Psoas muscle (tissue), 8 donors: Measurements from ENCODE around the gene PPL. TPM values are rescaled to one million over a fixed set of nuclear protein-coding genes. Genes with fewer than 3 reads are reported as not detected.

ENCODE experiments used
- ATAC-seq, 4 donors: fragments of 200-7000 bp; cut with Tn5 transposase; one replicate each; pipeline ENCODE4 v1.9.1; 2020; ENCODE audit warnings: moderate library complexity in 3 of 4, mild to moderate bottlenecking in 2 of 4
- DNase-seq, 2 donors: peaks; one replicate each; pipeline ENCODE4 v3.0.0-alpha.2; 2020
- H3K27ac ChIP-seq: fragments of 200-600 bp; one replicate; pipeline ENCODE4 v1.8.0; 2022
- H3K27me3 ChIP-seq, 3 donors: fragments of 200-600 bp in 1 of 3; one replicate each; pipeline versions ENCODE4 v1.6.1 to v1.8.0; 2013 to 2022; ENCODE audit warnings: low read length in 2 of 3, mild to moderate bottlenecking in 2 of 3, moderate library complexity in 1 of 3; ENCODE audit not compliant: insufficient read depth in 3 of 3
- H3K36me3 ChIP-seq, 2 donors: fragments of 200-600 bp in 1 of 2; one replicate each; pipeline versions ENCODE4 v1.6.1 to v1.8.0; 2013 to 2022; ENCODE audit warnings: low read depth in 1 of 2, mild to moderate bottlenecking in 1 of 2, moderate library complexity in 1 of 2; ENCODE audit not compliant: insufficient read depth in 1 of 2
- H3K4me1 ChIP-seq: fragments of 200-600 bp; one replicate; pipeline ENCODE4 v1.8.0; 2022
- H3K4me3 ChIP-seq: fragments of 200-600 bp; one replicate; pipeline ENCODE4 v1.8.0; 2022; ENCODE audit warnings: mild to moderate bottlenecking
- H3K9me3 ChIP-seq: fragments of 200-600 bp; one replicate; pipeline ENCODE4 v1.8.0; 2022
- WGBS, 3 donors: extraction: QIAGEN DNeasy Blood & Tissue Kit; methylation state at CpG; one replicate each; pipeline versions ENCODE4 v1.1.6 to v1.1.7; 2013; 5-methylcytosine and 5-hydroxymethylcytosine counted together
- intact Hi-C, 2 donors: fragments of 100-400 bp; cut with DNase I; formaldehyde crosslinking; loops; one replicate each; pipeline versions ENCODE4 v1.11.0 to v1.14.2; 2022
- polyA plus RNA-seq, 3 donors: library from polyadenylated mRNA; stranded (reverse); fragments of 200-250 nt; gene quantifications; one replicate each; pipeline ENCODE4 v1.2.3, GENCODE V29; 2013
- total RNA-seq, 4 donors: library from RNA; stranded (reverse); fragmentation: NEBNext Ultra II Directional in 2 of 4; extraction: Animal tissue kit (Norgen Biotek cat#: 25700) in 2 of 4; gene quantifications; one replicate each; pipeline versions ENCODE4 v1.2.1 to v1.2.4, GENCODE V29; 2021 to 2023
- TF ChIP-seq, protein P1 (sequence below): fragments of 200-600 bp; IDR thresholded peaks from one replicate; pipeline ENCODE4 v1.8.0; 2022; ENCODE audit warnings: antibody characterized with exemption
- donor health status: healthy with polysubstance abuse.
- donor health status: DM: no; HTN: no; CAD: no; lungs with moderate emphysema.
- donor health status: Bipolar disorder and iron deficiency.
- donor health status: healthy.
- donor health status: DM: yes; HTN: yes; CAD: no.
- donor health status: DM: no; HTN: no; CAD: no.
- donor health status: DM: no; HTN: no; CAD: no.
- donor health status: DM: yes; HTN: yes; CAD: no.

Gene PPL
- total and polyA plus RNA-seq, 7 donors, result 2.4 to 7.2 (median 4.4) TPM

- no peak overlapping the region for H3K27ac ChIP-seq
- H3K4me3 ChIP-seq, result peak overlapping the region; percentile 66
- 59 to 74% (median 62%) methylated on average over 16 of the region's 16 CpGs for WGBS, 3 donors
These were observed 1.1 kb upstream of the PPL start for GRCh38 chr16:4937782-4938682.

DNA sequence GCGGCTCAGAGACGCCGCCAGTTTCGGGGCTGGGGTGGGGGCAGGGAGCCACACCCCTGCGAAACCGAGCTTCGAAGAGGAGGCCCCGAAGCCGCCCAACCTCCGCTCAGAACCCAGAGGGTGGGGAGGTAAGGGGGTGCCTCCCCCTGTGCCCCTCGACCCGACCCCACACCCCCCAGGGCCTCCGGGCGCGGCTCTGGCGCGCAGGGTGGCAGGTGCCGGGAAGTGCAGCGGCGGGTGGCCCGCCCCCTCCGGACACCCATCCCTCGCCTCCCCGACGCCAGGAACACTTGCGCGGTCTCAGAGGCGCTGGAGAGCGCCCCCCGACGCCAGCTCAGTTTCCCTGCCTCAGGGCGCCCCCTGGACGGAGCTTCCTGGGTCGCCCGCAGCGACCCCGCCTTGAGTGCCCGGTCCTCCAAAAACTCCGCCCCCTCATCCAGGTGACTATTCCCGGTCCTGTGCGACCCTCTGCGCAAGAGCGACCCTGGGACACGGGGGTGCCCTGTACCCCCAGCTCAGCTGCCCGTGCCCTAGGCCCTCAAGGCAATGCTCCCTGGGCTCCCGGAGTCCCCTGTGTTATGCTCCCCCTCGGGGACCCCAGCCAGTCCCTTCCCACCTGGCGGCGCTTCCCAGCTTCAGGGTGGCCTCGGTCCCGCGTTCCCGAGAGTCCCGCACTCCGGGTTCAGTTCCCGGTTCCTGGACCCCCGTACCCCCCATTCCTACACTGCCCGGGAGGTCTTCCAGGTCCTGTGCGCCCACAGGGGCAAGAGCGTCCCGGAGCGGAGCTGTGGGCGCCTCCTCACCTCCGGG lies 562 bp downstream of the PPL start:
- Histone ChIP-seq H3K36me3 (no peaks in the 10 kb centered on the region), H3K9me3 (no peaks in the 10 kb centered on the region), H3K27ac (no peak overlapping the region), H3K4me1 (peaks cover 15% of the 10 kb centered on the region), H3K27me3 (peaks cover 0 to 43% (median 5%) of the 10 kb centered on the region in 3 donors), H3K4me3 (peak overlapping the region; percentile 66)
- WGBS, 3 donors, result 3 to 4% (median 3%) methylated on average over 38 to 64 of the region's 64 CpGs
- ATAC-seq (peak; percentile 40 to 51 (median 44)), DNase-seq (peak; percentile 47 to 71)
- intact Hi-C loops, result no loop called here
- TF ChIP-seq, protein P1, sequence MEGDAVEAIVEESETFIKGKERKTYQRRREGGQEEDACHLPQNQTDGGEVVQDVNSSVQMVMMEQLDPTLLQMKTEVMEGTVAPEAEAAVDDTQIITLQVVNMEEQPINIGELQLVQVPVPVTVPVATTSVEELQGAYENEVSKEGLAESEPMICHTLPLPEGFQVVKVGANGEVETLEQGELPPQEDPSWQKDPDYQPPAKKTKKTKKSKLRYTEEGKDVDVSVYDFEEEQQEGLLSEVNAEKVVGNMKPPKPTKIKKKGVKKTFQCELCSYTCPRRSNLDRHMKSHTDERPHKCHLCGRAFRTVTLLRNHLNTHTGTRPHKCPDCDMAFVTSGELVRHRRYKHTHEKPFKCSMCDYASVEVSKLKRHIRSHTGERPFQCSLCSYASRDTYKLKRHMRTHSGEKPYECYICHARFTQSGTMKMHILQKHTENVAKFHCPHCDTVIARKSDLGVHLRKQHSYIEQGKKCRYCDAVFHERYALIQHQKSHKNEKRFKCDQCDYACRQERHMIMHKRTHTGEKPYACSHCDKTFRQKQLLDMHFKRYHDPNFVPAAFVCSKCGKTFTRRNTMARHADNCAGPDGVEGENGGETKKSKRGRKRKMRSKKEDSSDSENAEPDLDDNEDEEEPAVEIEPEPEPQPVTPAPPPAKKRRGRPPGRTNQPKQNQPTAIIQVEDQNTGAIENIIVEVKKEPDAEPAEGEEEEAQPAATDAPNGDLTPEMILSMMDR, result peak; percentile 10

More at GRCh38 chr16:4937782-4938682, 1.1 kb upstream of the PPL start:
- ATAC-seq (peak in 2 of 4 donors; percentile 27 to 34), DNase-seq (no peak)
- TF ChIP-seq, protein P1, result no peak
- Histone ChIP-seq H3K4me1 (peaks cover 17% of the 10 kb centered on the region), H3K36me3 (no peaks in the 10 kb centered on the region), H3K27me3 (peaks cover 0 to 43% (median 5%) of the 10 kb centered on the region in 3 donors), H3K9me3 (no peaks in the 10 kb centered on the region)
- intact Hi-C loops, result no loop called here

DNA sequence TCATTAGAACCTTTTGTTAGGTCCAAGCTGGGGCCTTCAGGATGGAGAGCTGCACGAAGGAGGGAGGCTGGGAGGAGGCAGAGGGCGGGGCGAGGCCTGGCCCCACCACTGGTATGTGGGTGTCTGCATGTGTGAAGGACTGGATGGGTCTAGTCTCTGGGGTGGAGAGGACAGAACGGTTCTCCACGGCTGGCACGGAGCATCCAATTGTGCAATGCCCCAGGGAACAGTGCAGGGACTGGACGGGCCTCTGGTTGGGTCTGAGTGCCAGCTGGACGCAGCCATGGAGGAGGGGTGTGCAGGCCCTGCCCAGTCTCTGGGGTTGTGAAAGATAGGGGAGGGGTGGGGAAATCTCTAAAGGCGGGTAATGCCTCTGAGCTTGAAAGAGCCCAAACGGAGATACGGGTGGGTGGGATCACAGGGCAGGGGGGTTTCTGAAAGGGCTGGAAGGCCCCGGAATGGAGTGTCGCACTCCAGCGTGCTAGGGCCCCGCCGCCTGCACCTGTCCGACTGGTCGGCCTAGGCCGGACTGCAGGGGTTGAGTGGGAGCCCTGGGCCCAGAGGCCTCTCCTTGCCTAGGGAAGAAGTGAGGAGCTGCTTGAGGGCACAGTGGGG lies 1.6 kb downstream of the PPL start:
- Histone ChIP-seq H3K27ac (no peak overlapping the region), H3K36me3 (no peaks in the 10 kb centered on the region), H3K4me3 (peak overlapping the region; percentile 66), H3K9me3 (no peaks in the 10 kb centered on the region), H3K27me3 (peaks cover 0 to 43% (median 5%) of the 10 kb centered on the region in 3 donors), H3K4me1 (peaks cover 15% of the 10 kb centered on the region)
- 21 to 32% (median 26%) methylated on average over 18 to 19 of the region's 19 CpGs for WGBS, 3 donors
- ATAC-seq, result peak; percentile 94 to 96 (median 95)
- TF ChIP-seq, protein P1, result no peak
- intact Hi-C loops, result no loop called here
- DNase-seq, result peak; percentile 97 to 98

DNA sequence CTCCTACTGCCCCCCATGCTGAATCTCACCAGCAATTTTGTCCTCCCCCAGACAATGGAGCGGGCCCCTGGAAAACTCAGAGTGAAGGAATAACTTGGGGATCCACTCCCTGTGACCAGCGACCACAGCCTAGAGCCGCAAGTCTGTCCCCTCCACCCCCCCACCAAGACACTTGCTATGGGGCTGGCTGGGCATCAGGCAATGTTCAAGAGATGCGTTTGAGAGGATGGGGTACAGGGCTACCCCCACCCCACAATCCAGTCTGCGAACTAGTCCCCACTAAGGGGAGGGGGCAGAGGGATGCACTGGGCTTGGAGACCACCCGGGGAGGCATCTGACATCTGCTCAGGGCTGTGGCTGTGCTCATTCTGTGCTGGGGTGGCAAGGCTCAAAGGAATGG lies 2.4 kb downstream of the PPL start:
- Histone ChIP-seq H3K27ac (no peak overlapping the region), H3K9me3 (no peaks in the 10 kb centered on the region), H3K27me3 (peaks cover 0 to 43% (median 5%) of the 10 kb centered on the region in 3 donors), H3K4me3 (no peak overlapping the region), H3K4me1 (peaks cover 15% of the 10 kb centered on the region), H3K36me3 (no peaks in the 10 kb centered on the region)
- TF ChIP-seq, protein P1, result no peak
- WGBS, 3 donors, result 81 to 88% (median 88%) methylated on average over 6 of the region's 6 CpGs
- intact Hi-C loops, result no loop called here
- ATAC-seq (no peak), DNase-seq (no peak)
